ENCODE measurements around the gene TEP1.

DNA sequence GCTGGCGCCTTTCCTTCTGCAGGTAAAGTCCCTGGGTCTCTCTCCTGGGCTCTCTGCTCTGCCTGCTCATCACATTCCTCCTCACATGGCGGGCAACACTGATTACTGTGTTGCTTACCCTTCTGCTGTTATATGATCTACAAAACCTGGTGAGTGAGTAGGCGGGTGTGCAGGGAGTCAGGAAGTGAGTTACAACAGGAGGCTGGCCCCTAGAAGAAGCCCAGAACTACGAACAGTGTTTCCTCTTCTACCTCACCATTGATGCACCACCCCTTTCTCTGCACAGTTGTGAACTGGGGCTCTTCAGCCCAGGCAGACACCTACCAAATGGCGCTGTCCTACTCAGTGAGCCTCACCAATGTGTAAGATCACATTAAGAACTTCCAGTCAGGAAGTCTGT is 27.6 kb upstream of the TEP1 start:
- TF ChIP-seq, protein P1, sequence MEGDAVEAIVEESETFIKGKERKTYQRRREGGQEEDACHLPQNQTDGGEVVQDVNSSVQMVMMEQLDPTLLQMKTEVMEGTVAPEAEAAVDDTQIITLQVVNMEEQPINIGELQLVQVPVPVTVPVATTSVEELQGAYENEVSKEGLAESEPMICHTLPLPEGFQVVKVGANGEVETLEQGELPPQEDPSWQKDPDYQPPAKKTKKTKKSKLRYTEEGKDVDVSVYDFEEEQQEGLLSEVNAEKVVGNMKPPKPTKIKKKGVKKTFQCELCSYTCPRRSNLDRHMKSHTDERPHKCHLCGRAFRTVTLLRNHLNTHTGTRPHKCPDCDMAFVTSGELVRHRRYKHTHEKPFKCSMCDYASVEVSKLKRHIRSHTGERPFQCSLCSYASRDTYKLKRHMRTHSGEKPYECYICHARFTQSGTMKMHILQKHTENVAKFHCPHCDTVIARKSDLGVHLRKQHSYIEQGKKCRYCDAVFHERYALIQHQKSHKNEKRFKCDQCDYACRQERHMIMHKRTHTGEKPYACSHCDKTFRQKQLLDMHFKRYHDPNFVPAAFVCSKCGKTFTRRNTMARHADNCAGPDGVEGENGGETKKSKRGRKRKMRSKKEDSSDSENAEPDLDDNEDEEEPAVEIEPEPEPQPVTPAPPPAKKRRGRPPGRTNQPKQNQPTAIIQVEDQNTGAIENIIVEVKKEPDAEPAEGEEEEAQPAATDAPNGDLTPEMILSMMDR (IDR thresholded peaks at IDR 0.05; ENCODE audit: insufficient read depth, low read depth, low read length), result no peak
- TF ChIP-seq EZH2 (IDR thresholded peaks at IDR 0.05; ENCODE audit: insufficient read depth, low read length), result no peak
